ENCODE measurements around the gene NKAIN4.

NKAIN4 gene

DNA sequence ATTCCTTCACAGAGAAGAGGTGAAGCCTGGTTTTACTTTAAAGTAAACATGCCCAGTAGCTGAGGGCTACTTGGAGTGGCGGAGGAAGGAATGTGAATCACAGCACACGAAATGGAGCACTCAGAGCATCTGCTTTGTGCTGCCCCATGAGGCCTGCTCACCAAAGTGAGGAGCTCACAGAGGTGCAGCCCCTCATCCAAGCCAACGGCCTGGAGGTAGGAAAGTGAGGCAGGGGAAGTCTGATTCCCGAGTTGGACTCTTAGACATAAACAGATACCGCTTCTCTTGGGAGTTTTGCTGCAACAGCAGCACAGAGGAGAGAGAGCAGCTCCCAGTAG is 41.9 kb downstream of the NKAIN4 start:
- H3K27ac ChIP-seq: no peak overlapping the region
- TF ChIP-seq, protein P1, sequence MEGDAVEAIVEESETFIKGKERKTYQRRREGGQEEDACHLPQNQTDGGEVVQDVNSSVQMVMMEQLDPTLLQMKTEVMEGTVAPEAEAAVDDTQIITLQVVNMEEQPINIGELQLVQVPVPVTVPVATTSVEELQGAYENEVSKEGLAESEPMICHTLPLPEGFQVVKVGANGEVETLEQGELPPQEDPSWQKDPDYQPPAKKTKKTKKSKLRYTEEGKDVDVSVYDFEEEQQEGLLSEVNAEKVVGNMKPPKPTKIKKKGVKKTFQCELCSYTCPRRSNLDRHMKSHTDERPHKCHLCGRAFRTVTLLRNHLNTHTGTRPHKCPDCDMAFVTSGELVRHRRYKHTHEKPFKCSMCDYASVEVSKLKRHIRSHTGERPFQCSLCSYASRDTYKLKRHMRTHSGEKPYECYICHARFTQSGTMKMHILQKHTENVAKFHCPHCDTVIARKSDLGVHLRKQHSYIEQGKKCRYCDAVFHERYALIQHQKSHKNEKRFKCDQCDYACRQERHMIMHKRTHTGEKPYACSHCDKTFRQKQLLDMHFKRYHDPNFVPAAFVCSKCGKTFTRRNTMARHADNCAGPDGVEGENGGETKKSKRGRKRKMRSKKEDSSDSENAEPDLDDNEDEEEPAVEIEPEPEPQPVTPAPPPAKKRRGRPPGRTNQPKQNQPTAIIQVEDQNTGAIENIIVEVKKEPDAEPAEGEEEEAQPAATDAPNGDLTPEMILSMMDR (IDR thresholded peaks at IDR 0.05): no peak
- TF ChIP-seq ZFX (IDR thresholded peaks at IDR 0.05; ENCODE audit: borderline replicate concordance): no peak

DNA sequence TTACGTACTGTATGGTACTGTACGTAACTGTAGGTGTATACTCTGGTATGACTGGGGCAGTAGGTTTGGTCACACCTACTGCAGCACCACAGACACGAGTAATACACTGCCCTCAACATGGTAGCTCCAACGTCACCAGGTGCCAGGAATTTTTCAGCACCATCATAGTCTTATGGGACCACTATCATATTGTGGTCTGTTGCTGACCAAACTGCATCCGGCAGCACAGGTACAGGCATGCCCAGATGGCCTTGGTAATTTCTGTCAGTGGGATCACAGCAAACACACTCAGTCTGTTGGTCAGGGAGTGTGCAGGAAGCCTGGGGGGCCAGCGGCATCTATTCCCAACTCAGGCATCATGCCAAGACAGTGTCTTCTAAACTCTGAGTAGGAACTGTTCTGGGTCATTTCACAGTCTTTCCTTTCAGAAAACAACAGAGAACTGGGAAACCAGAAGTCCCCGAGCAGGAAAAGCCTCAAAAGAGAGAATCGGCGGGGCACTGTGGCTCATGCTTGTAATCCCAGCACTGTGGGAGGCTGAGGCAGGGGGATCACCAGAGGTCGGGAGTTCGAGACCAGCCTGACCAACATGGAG is 44.2 kb downstream of the NKAIN4 start:
- TF ChIP-seq ZFX (IDR thresholded peaks at IDR 0.05; ENCODE audit: borderline replicate concordance): no peak
- TF ChIP-seq, protein P1 (IDR thresholded peaks at IDR 0.05): no peak
- H3K27ac ChIP-seq: no peak overlapping the region

DNA sequence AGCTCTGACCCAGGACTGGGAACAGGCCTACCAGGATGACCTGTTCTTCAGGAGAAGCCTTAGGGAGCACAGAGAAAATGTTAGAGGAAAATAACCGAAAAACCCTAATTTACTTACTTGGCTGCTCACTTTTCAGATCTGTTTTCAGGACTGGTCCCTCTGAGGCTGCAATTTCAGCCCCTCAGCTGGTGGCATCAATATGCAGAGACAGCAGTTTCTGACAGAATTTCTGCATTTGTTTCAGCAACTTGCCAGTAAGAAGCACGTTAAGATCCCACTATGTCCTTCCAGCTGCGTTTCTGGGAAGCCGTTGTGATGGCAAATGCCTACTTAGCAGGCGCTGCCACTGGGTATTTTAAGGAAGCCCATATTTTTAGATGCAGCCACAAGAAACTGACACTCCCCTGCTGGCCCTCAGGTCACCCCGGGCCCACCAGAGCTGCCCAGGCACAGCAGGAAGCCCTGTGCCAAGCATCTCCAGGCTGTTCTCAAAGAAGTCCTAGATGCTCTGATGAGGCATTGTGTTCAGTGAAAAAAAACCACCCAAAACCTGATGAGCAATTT is 45.8 kb downstream of the NKAIN4 start:
- TF ChIP-seq ZFX (IDR thresholded peaks at IDR 0.05; ENCODE audit: borderline replicate concordance): no peak
- TF ChIP-seq, protein P1 (IDR thresholded peaks at IDR 0.05): no peak
- no peak overlapping the region for H3K27ac ChIP-seq

DNA sequence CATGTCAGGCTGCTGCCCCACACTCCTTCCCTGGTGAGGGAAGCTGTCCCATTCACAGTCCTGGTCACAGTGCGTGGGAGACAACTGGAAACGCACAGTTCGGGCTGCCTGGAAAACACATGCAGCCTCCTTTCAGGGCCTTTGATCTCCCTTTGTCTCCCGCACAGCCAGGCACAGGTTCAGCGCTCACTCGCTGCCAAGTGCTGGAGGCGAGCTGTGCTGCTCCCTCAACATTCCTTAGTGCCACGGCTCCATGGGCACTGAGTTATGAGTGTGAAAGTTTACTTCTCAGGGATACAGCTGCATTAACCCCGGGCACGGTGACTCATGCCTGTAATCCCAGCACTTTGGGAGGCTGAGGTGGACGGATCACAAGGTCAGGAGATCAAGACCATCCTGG is 47.4 kb downstream of the NKAIN4 start:
- no peak overlapping the region for H3K27ac ChIP-seq
- no peak for TF ChIP-seq ZFX (IDR thresholded peaks at IDR 0.05; ENCODE audit: borderline replicate concordance)
- TF ChIP-seq, protein P1 (IDR thresholded peaks at IDR 0.05): no peak

DNA sequence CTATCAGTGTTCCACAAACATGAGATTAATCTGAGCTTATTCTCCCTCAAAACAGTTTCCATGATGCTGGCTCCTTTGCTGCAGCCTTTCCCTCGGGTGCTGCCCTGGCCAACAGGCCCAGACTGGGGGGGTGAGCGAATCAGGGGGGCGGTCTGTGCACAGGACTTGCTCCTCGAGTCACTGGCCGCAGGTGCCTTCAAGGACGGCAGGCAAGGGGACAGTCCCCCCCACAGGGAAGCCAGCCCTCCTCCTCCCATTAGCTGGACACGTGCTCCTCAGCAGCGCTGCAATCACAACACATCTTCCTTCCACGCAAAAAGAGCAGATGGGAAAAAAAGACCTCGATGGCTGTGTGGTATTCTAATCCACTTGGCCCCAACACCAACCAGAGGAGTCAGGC is 48.4 kb downstream of the NKAIN4 start:
- H3K27ac ChIP-seq: no peak overlapping the region
- TF ChIP-seq, protein P1 (IDR thresholded peaks at IDR 0.05): no peak
- no peak for TF ChIP-seq ZFX (IDR thresholded peaks at IDR 0.05; ENCODE audit: borderline replicate concordance)

DNA sequence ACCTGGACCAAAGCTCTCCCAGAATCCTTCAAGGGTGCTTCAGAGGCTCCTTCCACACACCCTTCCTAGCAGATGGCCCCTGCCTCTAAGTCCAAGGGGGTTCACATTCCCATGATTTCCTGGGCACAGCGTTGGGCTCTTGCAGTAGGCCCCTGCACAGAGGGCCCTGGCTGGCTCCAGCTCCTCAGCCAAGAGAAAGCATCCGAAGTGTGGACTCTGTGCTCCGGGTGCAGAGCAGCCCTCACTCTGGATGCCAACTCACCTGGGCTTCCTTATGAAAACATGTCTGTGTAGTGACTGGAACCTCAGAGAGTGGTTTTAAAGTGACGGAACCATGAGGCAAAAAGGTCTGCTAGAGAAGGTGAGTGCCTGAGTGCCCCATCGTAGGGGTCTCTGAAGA is 49.9 kb downstream of the NKAIN4 start:
- no peak overlapping the region for H3K27ac ChIP-seq
- TF ChIP-seq, protein P1 (IDR thresholded peaks at IDR 0.05): no peak
- no peak for TF ChIP-seq ZFX (IDR thresholded peaks at IDR 0.05; ENCODE audit: borderline replicate concordance)

DNA sequence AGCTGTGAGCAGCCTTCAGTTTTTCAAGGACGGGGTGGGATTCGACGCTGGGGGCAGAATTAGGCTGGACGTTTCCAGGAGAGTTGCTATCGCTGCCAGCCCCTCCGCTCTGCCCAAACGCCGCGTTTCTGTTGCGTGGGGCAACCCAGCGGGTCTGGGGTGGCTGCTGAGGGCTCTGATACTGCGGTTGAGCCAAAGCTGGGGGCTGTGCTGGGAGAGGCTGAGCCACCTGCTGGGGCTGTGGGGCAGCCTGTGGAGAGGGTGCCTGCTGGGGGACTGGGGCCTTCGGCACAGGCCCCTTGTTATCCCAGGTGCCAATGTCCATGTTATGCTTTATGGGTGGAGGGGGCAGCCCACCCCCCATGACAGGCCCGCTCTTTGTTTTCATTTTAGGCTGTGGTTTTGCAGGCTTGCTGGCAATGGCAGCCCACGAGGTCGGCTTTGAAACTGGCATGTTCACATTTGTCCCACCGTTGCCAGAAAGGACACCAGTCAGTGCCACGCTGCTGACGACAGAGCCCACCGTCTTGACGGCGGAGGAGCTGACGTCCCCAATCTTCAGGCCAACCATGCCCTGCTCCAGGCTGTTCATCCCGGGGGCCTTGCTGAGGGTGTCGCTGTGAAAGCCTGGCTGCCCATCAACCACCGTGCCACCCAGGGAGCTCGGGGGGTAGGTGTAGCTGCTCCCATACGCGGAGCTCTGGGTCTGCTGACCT is 51.3 kb downstream of the NKAIN4 start:
- TF ChIP-seq ZFX (IDR thresholded peaks at IDR 0.05; ENCODE audit: borderline replicate concordance): no peak
- TF ChIP-seq, protein P1 (IDR thresholded peaks at IDR 0.05): no peak
- no peak overlapping the region for H3K27ac ChIP-seq

All from 22Rv1 (cell line).